Globus pallidus (tissue), 1 donor: ENCODE results near the gene NUDT4.
A peak's percentile ranks its signal among the peaks of the same experiment; 100 is the strongest.
"Not testable (repeated sequence)": the region's sequence is repeated elsewhere in the genome, so short reads cannot be mapped to it uniquely, and the experiment has no call there.

Experiments used
- DNase-seq: peaks from one replicate; pipeline ENCODE4 v3.0.0-alpha.2; 2015; ENCODE audit warnings: low spot score

The NUDT4 gene

DNA sequence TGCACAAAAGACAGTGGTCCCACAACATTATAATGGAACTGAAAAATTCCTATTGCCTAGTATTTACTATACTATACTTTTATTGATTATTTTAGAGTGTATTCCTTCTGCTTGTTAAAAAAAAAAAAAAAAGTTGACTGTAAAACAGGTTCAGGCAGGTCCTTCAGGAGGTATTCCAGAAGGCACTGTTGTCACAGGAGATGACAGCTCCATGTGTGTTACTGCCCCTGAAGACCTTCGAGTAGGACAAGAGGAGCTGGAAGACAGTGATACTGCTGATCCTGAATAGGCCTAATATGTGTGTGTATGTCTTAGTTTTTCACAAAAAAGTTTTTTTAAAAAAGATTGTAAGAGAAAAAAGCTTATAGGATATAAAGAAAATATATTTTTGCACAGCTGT, 51.7 kb downstream of the NUDT4 start:
- no peak for DNase-seq

DNA sequence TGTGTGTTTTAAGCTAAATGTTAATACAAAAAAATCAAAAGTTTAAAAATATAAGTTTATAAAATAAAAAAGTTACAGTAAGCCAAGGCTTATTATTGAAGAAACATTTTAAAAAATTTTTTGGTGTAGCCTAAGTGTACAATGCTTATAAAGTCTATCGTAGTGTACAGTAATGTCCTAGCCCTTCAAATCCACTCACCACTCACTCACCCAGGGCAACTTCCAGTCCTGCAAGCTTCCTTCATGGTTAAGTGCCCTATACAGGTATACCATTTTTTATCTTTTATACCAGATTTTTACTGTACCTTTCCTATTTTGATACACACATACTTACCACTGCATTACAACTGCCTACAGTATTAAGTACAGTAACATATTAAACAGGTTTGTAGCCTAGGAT, 52.1 kb downstream of the NUDT4 start:
- no peak for DNase-seq

DNA sequence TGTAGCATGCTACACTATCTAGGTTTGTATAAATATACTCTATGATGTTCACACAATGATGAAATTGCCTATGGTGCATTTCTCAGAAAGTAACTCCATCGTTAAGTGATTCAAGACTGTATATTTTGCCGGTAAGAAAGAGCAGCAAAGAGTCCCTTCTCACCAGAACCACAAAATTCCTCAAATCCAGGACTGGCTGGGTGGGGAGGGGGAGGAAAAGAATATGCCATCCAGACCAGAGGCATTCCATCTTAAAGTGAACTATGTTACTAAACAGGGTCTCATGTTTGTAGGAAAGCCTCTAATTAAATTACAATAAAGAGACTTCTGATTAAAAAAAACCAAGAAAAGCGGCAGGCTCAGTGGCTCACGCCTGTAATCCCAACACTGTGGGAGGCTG, 52.6 kb downstream of the NUDT4 start:
- DNase-seq: no peak

DNA sequence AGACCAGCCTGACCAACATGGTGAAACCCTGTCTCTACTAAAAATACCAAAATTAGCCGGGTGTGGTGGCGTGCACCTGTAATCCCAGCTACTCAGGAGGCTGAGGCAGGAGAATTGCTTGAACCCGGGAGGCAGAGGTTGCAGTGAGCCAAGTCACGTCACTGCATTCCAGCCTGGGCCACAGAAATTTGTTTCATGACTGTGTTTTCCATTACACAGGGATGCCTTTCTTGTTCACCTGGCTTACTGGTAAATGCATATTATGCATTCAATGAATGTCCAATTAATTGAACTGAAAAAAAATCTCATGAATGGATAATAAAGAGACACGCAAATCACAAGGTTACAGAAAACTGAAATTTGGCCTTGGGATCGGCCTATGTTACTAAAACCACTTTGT, 54.3 kb downstream of the NUDT4 start:
- not testable (repeated sequence) for DNase-seq

DNA sequence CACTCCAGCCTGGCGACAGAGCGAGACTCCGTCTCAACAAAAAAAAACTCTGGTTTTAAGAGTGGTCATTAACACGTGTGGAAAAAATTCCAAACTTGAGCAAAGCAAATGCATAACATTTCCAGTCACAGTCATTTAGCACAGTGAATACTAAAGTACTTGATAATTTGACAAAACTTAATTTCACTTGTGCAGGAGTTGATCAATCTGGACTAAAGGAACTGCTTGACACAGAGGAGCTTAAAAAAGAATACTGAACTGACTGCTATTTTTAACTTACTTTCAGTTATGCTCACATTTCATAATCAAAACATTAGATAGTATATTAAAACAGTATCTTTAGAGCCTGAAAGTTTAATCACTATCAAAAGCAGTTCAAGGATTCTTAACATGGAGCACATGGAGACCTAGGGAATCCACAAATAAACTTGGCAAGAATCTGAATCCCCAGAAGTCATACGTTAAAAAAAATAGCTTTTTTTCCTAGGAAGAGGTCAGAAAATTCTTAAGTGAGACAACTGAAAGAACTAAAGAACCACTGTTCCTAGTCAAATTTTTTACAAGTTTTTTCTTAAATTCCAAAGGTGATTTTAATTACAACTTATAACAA, 56.6 kb downstream of the NUDT4 start:
- DNase-seq: no peak

DNA sequence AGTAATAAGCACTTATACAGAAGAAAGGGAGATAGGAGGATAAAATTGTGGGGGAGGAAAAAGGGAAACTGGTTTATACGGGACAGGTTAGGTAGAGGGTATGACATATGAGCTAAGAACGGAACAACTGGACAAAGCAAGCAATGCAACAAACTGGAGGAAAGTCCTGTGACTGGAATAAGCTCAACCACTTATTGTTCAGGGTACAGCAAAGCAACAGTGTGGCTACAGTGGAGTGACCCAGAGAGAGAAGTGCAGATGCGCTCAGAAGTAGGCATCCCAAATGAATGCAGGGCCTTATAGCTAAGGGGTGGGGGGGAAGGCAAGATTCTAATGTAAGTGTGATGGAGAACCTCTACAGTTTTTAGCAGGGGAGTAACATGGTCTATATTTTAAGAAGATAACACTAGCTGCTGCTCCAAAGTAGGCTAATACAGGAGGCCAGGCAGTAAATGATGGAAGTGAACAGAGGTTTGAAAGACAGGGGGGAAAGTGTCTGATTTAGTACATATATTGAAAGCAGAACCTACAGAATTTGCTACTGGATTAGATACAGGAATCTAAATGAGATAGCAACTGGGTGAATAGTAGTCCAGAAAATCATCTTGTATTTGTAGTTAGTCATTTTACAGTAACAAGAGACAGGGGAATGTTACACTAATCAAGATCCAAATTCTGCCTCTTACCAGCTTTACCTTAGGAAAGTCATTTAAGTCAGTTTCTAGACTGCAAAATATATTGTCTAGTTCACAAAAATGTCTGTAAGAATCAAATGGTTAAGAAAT, 60.7 kb downstream of the NUDT4 start:
- DNase-seq: no peak

DNA sequence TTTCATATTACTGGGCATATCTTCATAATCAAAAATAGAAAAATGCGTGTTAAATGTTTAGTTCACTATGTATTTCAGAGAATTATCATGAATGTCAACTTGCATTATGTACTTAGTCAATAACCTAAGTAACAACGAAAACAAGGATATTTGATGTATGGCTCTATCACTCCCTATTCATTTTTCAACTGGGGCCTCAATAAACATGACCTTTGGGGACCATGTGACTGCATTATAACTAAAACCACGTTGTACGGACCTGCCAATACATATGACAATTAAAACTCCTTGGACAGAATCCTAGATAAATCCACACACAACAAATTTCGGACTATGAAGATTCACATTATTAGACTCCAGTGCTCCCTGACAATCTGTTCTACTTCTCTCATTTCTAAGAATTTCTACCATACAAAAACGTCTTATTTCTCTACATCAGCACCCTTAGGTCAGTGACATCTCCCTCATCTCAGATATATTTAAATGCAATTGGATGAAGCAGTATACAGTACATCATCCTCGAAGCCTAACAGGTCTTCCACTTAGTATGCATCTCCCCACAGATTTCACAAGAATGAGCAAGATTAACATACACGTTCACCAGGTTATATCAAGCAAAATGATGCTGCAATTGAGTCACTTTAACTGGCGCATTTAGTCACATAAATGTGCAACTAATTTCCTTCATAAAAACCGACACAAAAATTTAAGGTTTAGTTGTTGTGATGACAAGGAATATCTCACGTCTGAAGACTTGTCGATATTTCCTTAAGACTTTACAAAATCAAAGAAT, 62.5 kb downstream of the NUDT4 start:
- DNase-seq: no peak

DNA sequence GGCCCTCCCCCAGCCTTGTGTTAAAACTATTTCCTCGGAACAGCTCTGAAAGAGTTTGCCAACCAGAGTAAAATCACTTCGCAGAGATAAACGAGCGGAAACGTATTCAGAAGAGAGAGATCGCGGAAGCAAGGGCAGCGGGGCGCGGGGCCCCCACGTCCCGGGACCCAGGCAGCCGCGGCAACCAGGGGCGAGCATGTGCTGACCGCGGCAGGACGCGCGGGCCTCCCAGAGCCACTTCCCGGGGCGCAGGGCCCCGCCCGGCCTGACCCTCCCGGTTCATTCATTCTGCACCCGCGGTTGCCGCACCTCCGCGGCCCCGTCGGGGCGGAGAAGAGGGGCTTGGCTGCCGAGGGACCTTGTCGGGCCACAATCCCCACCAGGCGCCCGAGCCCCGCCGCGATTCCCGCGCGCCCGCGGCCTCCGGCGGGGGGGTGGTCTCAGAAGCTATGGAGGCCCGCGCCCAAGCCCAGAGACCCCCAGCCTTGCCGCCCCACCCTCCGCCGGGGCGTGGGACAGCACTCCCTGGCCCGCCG, 63.4 kb downstream of the NUDT4 start:
- DNase-seq: peak; percentile 11

DNA sequence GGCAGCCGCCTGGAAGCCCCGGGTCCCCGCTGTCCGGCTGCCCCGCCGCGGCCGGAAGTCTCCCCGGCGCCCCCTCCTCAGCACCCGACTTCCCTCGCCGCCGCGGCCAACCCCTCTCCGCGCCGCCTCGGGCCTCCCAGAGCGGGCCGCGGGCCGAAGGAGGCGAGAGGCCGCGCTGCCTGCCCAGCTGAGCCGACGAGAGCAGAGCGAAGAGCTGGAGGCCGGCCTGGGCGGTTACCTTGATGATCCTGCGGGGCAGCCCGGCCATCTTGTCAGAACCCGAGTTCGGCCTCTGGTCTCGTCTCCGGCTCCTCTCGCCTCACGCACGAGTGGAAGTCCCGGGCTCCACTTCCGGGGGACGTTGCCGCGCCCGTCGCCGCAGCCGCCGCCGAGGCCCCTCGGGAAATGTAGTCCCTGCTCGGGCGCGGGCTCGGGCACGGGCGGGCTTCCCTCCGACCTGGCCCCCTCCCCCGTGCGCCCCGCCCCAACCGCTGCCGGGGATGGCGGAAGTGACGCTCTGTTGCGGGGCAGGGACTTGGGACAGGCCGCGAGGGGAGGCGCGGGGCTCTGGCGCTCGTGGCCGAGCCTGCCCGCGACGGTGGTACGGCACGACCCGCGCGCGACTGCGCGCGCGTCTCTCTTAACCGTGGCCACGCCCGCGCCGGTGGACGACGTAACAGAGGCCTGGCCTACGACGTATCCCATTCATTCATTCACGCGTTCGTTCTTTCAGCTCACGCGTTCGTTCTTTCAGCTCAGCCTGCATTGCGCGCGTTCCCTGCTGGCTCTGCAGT, 64.1 kb downstream of the NUDT4 start, which contains the start of gene UBE2N:
TSS of gene UBE2N (minus strand) at position 331 of the 794 bp plus-strand sequence. CDS start at position 268, 63 bp downstream.
- peak; percentile 97 for DNase-seq

DNA sequence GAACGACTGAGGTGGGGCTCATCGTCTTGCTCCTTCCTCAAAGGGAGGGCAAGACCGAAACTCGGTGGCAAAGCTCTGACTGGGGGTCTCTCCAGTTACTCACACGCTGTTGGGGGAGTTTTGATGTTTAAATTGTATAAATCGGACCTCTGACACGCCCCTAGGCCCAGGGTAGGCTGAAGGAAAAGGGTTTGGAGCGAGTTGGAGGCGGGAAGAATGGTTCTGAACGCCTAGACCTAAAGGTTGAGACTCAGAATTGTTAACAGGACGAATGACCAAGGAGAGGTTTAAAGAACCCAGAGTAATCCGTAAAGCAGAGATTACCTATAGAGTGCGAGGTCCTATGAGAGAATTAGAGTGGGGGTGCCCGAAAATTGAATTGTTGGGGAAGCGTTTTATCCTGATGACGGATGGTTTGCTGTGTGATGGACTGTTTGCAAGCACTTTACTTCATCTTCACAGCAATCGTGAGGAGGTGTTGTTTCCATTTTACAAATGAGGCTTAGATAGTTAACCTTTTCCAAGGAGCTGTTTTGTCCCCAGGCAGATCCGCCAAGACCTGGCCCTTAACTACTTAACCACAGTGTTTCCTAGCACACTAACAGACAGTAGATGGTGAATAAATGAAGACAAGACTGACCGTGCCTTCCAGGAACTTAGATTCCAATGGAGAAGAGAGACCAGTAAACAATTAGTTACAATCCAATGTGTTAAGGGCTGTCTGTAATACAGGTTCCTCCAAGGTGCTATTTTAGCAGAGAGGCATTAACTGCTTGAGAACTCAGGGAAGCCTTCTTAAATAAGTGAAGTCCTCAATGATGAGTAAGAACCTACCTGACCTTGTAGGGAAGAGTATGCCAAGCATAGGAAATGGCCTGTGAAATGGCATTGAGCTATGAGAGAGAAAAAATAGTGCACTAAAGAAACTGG, 65.0 kb downstream of the NUDT4 start:
- DNase-seq: peak; percentile 13

DNA sequence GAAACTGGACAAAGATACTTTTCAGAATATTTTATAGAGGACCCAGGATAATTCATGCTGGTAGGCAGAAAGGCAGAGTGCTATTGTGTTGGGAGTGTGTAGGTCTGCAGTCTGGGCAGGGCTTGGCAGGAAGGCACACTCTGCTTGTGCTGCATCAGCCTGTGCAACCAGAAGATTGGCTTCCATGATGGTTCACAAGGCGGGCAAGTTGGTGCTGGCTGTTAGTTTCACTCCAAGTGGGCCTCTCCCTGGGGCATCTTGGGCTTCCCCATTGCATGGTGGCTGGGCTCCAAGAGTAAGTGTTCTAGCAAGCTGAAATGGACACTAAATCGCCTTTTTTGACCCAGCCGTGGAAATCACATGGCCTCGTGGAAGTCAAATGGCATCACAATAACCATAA, 65.9 kb downstream of the NUDT4 start:
- no peak for DNase-seq

DNA sequence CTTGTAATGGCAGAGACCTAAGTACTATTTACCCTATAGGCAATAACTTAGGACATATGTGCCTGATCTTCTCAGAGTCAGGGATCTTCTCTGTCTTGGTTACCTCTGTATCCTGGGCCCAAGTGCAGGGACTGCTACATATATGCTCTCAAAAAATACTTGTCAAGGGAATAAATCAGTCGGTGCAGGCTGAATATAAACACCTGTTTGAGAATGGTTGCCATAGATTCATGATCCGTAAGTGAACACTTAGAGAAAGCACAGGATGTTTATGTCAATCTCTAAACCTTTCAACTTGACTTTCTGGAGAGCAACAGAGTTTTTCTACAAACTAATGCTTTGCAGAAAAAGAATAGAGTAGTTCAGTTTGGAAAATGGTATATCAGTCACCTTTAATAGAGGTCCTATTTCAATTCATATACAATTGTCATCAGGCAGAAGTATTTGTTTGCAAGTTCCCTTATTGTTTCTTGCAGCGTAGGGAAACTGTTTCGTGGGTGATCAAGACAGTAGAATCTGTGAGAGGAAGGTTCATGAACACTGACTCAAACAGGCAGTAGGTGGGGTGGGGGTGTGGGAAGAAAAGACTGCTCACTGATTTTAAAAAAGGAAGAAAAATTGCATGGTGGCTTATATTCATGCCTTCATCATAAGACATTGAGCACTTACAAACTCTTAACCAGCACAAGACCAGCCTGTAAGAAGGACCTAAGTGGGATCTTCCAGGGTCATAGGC, 70.0 kb downstream of the NUDT4 start:
- DNase-seq: no peak

DNA sequence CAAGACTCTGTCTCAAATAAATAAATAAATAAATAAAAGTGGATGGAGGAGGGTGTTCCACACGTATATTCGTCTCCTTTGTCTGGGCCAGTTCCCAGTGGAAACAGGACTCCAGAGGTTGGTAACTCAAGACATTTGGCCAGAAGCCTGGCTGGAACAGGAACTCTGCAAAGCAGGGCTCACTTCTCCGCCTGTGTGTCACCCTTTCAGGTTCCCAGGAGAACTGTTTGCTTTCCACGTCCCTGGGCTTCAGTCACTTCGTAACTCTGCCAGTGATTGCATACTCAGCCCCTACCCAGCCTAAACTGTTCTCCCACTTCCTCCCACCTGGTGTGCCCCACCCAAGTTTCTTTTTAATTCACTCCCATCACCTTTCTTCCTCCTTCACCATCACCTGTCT, 71.1 kb downstream of the NUDT4 start:
- no peak for DNase-seq

DNA sequence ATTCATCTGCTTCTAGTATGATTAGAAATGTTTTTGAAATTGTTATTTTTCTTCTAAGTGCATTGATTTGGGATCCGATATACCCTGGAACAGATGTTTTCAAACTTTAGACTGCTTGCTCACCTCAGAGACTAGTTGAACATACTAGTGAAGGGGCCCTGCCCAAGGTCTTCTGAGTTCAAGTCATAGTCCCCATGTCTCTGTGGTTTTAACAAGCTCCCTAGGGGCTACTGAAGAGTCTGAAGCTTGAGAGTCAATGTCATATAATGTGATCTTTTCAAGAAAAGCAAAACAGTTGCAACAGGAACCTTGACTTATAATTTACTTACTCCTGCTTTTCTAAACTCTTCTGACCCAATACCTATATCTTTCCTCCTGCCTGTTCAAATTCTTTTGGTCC, 71.6 kb downstream of the NUDT4 start:
- no peak for DNase-seq

DNA sequence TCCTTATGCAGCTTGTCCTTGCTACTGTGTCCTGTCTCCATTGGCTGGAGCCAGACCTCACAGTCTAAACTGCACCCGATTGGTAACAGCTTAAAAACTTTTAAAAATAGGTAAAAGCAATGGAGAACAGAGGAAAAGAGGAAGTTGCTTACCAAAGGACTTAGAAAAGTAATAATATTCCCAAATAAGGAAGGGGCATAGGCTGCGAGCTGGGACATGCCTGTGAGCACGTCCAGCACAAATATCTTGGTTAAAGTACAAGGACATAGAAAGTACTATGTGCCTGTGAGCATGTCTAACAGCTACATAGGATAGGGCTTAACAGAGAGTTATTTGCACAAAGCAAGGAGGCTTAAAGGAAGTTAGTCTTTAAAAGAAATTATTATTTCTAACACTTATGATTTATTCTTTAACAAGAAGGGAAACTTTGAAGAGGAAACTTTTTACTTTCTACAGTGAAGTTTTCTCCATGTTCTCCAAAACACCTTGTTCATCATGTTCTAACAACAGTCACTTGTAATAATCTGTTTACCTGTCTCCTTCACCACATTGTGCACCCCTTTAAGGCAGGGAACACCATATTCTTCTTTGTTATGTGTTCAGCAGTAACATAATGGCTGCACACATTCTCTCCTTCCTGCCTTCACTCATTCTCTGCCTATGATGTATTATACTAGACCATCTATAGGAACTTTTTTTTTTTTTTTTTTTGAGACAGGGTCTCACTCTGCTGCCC, 73.9 kb downstream of the NUDT4 start:
- DNase-seq: no peak

DNA sequence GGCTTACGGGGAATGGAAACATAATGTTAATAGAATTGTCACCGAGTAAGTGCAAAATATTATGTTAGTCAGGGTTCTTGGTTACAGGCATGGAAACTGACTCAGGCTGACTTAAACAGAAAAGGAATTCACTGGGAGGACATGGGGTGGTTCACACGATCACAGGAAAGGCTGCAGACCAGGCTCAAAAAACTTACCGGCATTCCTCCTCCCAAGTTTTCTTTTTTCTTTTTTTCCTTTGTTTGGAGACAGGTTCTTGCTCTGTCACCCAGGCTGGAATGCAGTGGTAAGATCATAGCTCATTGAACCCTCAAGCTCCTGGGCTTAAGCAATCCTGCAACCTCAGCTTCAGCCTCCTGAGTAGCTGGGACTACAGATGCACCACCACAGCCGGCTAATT, 75.9 kb downstream of the NUDT4 start:
- DNase-seq: no peak

DNA sequence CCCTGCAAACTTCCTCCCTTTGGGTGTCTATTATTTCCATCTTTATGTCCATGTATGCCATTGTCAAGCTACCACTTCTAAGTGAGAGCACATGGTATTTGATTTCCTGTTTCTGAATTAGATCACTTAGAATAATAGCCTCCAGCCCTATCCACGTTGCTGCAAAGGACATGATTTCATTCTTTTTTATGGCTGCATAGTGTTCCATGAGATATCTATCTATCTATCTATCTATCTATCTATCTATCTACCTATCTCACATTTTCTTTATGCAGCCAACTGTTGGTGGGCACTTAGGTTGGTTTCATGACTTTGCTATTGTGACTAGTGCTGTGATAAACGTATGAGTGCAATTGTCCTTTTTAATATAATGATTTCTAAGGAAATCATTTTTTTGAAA, 78.4 kb downstream of the NUDT4 start:
- DNase-seq: no peak
